SK-N-MC (cell line): ENCODE data around the gene LEO1.

Experiments used
- EZH2 ChIP-seq: fragments of 200-600 bp; sonication (generic); IDR thresholded peaks from one replicate; pipeline ENCODE4 v1.6.1; 2017; ENCODE audit warnings: antibody characterized with exemption
- FOXP2 ChIP-seq: optimal IDR thresholded peaks from 2 replicates; pipeline ENCODE3; 2011; ENCODE audit warnings: mild to moderate bottlenecking, moderate library complexity; ENCODE audit not compliant: insufficient read depth; ENCODE audit errors: extremely low read length, control extremely low read depth
- POLR2AphosphoS5 ChIP-seq: IDR thresholded peaks from 2 replicates; pipeline ENCODE4 v1.6.1; 2012; ENCODE audit warnings: mild to moderate bottlenecking, low read depth, low read length, borderline replicate concordance

- TF ChIP-seq POLR2AphosphoS5 (no peak), FOXP2 (no peak), EZH2 (no peak)
These were observed 10.6 kb upstream of the LEO1 start for GRCh38 chr15:51982013-51982769.
